GM21825 (cell line): ENCODE measurements around the gene GUCY2F.

ENCODE experiments used
- ATAC-seq: cut with Tn5 transposase; IDR thresholded peaks from one replicate; pipeline ENCODE4 v1.9.1; 2021; ENCODE audit warnings: mild to moderate bottlenecking, moderate library complexity; ENCODE audit not compliant: unreplicated experiment

The GUCY2F gene

GRCh38 chrX:109344678-109345077 lies 137.2 kb downstream of the GUCY2F start:
- ATAC-seq, result no peak

DNA sequence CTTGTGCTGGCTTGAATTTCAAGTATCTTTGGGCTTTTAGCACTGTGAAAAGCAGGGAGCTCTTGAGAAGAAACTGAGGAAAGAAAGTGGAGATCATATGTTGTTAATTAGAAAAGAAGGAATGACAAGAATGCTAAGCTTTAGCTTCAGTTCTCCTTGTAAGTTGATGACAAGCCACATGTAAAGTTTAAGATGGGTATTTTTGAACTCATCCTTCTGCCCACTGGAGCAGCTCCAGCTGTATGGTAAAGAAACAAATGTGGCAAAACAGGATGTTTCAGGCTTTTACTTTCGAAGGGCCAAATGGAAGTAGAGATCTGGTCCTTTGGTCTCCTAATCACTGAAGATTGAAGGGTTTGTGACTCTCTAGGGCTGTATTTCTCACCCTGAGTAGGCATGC lies 137.8 kb downstream of the GUCY2F start:
- no peak for ATAC-seq

DNA sequence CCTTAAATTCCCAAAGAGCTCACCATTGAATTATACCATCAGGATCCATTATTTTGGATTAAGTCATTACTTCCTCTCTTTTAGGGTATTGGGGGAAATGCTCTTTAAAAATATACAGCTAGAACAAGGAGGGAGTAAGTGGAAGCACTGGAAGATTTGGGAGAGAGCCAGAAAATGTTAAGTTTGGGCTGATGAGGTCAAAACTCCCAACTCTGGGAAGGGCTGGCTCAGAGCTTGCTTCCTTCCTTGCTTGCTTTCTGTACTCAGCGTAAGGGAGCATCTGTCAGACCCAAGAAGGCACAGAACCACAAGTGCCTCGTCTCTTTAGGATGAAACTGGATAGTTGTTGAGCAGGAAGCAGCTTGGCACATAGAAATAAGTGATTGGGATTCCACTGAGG lies 138.2 kb downstream of the GUCY2F start:
- ATAC-seq, result no peak

- no peak for ATAC-seq
These were observed 145.7 kb downstream of the GUCY2F start for GRCh38 chrX:109336141-109336540.

DNA sequence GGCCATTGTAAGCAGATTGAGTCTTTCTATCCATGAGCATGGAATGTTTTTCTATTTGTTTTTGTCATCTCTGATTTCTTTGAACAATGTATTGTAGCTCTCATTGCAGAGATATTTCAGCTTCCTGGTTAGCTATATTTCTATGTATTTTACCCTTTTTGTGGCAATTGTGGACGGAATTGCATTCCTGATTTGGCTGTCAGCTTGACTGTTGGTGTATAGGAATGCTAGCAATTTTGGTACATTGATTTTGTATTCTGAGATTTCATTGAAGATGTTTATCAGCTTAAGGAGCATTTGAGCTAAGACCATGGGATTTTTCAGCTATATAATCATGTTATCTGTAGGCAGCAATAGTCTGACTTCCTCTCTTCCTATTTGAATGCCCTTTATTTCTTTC lies 154.6 kb downstream of the GUCY2F start:
- ATAC-seq, result no peak
